ENCODE results near the gene DRC7. TPM values are rescaled to one million over a fixed set of nuclear protein-coding genes. Genes with fewer than 3 reads are reported as not detected.

Gene DRC7
- total RNA-seq, 1 experiment from 2014 or later: not detected

- Mint-ChIP-seq H3K9me3 (no peaks in the 10 kb centered on the region; the same call in 1 of the 2 replicates), H3K27me3 (ENCODE audit: low read depth) (peaks cover 3% of the 10 kb centered on the region; the same call in 1 of the 2 replicates), H3K4me1 (peaks cover 6% of the 10 kb centered on the region), H3K36me3 (no peaks in the 10 kb centered on the region), H3K27ac (no peak overlapping the region), H3K4me3 (no peak overlapping the region)
- TF ChIP-seq ESRRA (CRISPR knock-in tag; IDR thresholded peaks at IDR 0.05; ENCODE audit: borderline replicate concordance): no peak
- no peak for TF ChIP-seq ATF1 (CRISPR knock-in tag; IDR thresholded peaks at IDR 0.05)
- TF ChIP-seq IRF2 (CRISPR knock-in tag; IDR thresholded peaks at IDR 0.05; ENCODE audit: borderline replicate concordance, low read depth): no peak
- no peak for TF ChIP-seq ZNF317 (CRISPR knock-in tag; IDR thresholded peaks at IDR 0.05; ENCODE audit: borderline replicate concordance, low read depth)
- TF ChIP-seq ZNF263 (CRISPR knock-in tag; IDR thresholded peaks at IDR 0.05; ENCODE audit: low read depth): no peak
- TF ChIP-seq ZMAT4 (CRISPR knock-in tag; IDR thresholded peaks at IDR 0.05): no peak
- no peak for TF ChIP-seq RORB (CRISPR knock-in tag; IDR thresholded peaks at IDR 0.05)
- no peak for TF ChIP-seq E2F1 (CRISPR knock-in tag; IDR thresholded peaks at IDR 0.05)
- TF ChIP-seq TEAD4 (CRISPR knock-in tag; IDR thresholded peaks at IDR 0.05): no peak
- TF ChIP-seq ZNF121 (CRISPR knock-in tag; IDR thresholded peaks at IDR 0.05): no peak
- DNase-seq (ENCODE audit: low spot score): no peak
- CTCF ChIA-PET: interaction anchor here (0.8 to 1.2 kb wide), 2 partner anchors 11 to 64 kb away, joined by 3 read pairs; no protein-coding TSS in a partner anchor
- POLR2A ChIA-PET: no interaction called here
- no peak for ATAC-seq
Observed at GRCh38 chr16:57730771-57731730, 36.4 kb downstream of the DRC7 start.

- DNase-seq (ENCODE audit: low spot score) (no peak), ATAC-seq (no peak)
- no peaks in the 10 kb centered on the region; the same call in 1 of the 2 replicates for H3K9me3 Mint-ChIP-seq
- H3K27me3 Mint-ChIP-seq (ENCODE audit: low read depth): peaks cover 3% of the 10 kb centered on the region; the same call in 1 of the 2 replicates
- H3K4me3 Mint-ChIP-seq: no peak overlapping the region
- ChIA-PET CTCF (interaction anchor here (0.8 kb wide), 1 partner anchor 63 kb away, joined by 3 read pairs; no protein-coding TSS in a partner anchor), POLR2A (no interaction called here)
- H3K4me1 Mint-ChIP-seq: peaks cover 15% of the 10 kb centered on the region
- H3K27ac Mint-ChIP-seq: no peak overlapping the region; the same call in 1 of the 2 replicates
- no peaks in the 10 kb centered on the region for H3K36me3 Mint-ChIP-seq
- TF ChIP-seq ZNF263 (CRISPR knock-in tag; IDR thresholded peaks at IDR 0.05; ENCODE audit: low read depth) (no peak), MXD4 (CRISPR knock-in tag; IDR thresholded peaks at IDR 0.05; ENCODE audit: borderline replicate concordance) (no peak), ARID4B (CRISPR knock-in tag; IDR thresholded peaks at IDR 0.05; ENCODE audit: borderline replicate concordance) (no peak), JUN (CRISPR knock-in tag; IDR thresholded peaks at IDR 0.05) (no peak), ZNF416 (CRISPR knock-in tag; IDR thresholded peaks at IDR 0.05) (no peak), ZNF396 (CRISPR knock-in tag; IDR thresholded peaks at IDR 0.05; ENCODE audit: borderline replicate concordance) (no peak), HMGXB4 (CRISPR knock-in tag; IDR thresholded peaks at IDR 0.05) (no peak), ZMAT4 (CRISPR knock-in tag; IDR thresholded peaks at IDR 0.05) (no peak), ERG (CRISPR knock-in tag; IDR thresholded peaks at IDR 0.05) (no peak), CREM (CRISPR knock-in tag; IDR thresholded peaks at IDR 0.05) (no peak), PREB (CRISPR knock-in tag; IDR thresholded peaks at IDR 0.05; ENCODE audit: borderline replicate concordance) (no peak), ATF3 (CRISPR knock-in tag; conservative IDR thresholded peaks at IDR 0.05) (no peak), CDX4 (CRISPR knock-in tag; IDR thresholded peaks at IDR 0.05; ENCODE audit: borderline replicate concordance) (no peak)
Observed at GRCh38 chr16:57732037-57732436, 37.4 kb downstream of the DRC7 start.

Data from WTC11 (cell line).